ELF-1 (cell line): ENCODE data around the gene ERP44.
"Not testable (repeated sequence)": the region's sequence is repeated elsewhere in the genome, so short reads cannot be mapped to it uniquely, and the experiment has no call there.

Source experiments
- DNase-seq: peaks from one replicate; pipeline ENCODE4 v3.0.0-alpha.2; 2016; ENCODE audit warnings: low read depth, low spot score

Gene ERP44

DNA sequence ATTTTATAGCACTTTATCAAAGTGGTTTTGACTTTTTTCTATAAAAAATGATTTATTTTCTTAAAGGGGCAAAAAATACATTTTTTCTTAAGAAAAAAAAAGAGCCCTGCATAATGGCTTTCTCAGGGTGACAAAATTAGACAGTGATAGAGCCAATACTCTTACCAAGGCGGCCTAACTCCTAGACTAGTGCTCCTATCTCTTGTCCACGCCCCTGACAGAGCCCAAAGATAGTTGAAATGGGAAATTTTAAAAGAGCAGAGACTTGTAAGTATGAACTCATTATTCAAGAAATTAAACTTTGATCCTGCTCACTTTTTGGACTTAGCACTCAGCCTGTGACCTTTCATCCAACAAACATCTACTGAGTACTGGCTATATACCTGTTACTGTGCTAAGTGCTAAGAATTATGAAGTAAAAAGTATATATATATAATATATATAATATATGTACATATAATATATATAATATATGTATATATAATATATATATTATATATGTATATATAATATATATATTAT lies 1.4 kb upstream of the ERP44 start:
- DNase-seq = no peak

DNA sequence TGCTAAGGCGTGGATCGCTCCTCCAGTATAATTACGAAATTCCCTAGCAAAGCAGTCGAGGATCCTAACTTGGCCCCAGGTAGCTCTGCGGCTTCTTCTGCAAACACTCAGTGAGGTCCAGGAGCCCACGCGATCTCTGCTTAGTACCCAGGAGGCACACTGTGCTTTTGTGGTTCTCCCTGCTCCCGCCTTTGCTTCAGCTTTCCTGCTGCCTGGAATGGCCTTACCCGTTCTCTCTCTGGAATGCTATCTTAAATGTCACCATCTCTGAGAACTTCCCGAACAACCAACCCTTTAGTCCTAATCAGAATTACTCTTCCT lies 882 bp upstream of the ERP44 start:
- no peak for DNase-seq

DNA sequence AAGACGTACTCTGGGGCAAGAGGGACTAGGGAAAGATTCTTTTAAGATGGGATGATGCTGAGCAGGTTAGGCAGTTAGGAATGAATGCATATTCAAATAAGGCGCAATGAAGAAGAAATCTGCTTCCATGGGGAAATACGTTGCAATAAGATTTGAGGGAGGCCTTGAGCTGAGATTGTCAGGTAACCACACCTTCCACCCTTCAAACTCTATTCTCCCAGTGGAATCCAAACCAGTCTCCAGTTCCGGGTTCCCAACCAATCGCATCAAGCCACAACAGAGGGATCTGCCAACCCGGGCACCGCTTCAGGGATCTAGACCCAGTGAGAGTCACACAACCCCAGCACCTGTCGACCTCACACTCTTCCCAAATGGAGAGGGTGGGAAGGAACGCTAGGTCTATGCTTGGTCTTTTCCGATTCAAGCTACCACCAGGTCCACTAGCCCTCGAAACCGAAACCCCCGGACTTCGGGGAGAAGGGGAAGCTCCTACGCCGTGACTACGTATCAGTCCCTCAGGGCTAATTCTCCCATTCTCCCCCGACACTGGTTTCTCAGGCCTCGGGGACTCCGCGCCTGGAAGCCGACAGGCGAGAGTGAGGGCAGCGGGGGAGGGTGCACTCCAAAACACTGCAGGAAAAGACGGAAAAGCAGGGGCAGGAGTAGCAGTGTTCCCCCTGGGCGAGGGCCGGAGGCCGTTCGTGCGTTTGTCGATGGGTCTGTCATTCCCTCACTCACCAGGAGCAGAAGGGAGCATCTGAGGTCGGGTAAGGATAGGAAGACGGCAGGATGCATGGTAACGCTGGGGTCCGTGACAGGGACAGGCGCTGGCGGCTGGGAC lies 534 bp downstream of the ERP44 start:
- DNase-seq = peak; percentile 87

DNA sequence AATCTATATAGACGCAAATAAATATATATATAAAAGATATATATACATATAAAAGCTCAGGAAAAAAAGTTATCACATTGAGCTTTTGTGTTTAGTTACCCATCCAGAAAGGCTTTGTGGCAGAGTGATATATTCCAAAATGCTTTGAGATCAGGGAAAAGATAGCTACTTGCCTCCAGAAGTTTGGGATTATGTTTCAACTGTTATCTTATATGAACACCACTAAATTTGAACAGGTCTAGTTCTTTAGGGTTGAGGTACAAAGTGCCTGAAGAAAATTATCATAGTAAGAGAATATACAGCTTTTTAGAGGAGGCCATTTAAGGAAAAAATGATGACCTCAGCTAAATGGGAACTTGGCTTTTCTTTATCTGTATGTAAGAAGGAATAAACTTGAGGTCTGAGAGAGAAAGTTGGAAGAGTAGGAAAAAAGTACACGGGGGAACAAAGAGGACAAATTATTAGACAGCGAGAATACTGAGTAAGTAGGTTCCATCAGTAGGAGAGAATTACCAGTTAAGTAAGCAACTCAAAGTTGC lies 2.4 kb downstream of the ERP44 start:
- no peak for DNase-seq

DNA sequence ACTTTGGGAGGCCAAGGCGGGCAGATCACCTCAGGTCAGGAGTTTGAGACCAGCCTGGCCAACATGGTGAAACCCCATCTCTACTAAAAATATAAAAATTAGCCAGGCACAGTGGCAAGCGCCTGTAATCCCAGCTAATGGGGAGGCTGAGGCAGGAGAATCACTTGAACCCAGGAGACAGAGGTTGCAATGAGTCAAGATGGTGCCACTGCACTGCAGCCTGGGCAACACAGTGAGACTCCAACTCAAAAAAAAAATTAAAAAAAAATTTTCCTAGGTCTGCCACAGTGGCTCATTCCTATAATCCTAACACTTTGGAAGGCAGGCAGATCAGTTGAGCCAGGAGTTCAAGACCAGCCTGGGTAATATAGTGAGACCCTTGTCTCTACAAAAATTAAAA lies 4.4 kb downstream of the ERP44 start:
- not testable (repeated sequence) for DNase-seq

DNA sequence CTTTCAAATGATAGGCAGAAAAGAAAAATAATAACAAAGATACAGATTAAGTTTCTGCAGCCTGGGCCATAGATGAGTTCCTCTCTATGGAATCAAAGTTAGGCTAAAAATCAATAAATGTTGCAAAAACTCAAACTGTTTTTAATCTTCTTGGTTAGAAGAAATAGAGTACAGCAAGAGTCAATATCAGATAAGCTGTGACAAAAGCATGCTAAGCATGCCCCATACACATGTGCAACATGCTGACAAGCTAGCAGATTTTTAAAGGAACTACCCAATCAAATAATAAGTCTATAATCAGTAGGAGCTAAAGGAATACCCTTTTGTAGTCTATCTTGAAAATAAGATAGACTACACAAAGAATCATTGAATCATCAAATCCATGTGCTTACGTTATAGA lies 6.7 kb downstream of the ERP44 start:
- DNase-seq = no peak

DNA sequence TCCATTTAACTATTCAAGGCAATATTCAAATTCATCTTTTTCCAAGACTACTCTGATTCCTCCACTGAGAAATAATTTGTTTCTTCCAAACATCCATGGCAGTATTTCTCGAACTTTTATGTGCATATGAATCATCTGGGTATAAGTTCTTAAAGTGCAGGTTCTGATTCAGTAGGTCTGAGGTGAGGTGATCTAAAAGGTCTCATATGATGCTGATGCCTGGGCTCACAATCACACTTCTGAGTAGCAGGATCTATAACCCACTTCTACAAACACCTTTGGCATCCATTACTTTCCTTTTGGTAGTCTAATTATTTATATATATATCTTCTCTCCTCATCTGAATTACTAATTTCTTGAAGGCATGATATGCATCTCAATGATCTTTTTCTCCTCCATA lies 7.2 kb downstream of the ERP44 start:
- no peak for DNase-seq

DNA sequence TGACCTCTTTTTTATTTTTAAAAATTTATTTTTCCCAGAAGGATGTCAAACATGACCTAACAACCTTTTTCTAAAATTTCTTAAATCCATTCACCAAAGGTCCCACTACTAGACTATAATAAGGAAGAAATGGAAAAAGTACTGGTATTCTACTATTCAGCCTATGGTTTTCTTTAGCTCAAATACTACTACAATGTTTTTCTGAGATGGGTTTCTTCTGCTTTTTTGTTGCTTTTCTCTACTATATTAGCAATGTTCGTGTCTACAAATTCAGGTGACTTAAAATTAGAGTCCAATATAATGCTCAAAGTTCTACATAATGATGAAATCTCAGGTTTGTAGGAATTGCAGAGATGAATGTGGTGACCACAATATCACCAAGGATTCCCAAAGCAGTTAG lies 7.9 kb downstream of the ERP44 start:
- no peak for DNase-seq

DNA sequence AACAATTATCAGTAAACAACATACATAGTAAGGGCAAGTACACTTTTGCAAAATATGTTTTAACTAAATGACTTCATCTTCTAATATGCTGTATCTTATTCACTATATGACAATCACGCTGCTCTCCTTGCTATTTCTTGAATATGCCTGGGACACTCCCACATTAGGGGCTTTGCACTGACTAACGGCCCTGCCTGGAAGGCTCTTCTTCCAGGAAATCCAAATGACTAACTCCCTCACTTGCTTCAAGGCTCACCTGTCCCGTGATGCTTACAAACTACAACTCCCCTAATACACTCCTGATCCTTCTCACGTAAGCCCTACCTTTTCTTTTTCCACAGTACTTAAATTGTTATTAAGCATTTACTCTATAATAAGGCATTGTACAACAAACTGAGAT lies 10.6 kb downstream of the ERP44 start:
- DNase-seq = no peak

DNA sequence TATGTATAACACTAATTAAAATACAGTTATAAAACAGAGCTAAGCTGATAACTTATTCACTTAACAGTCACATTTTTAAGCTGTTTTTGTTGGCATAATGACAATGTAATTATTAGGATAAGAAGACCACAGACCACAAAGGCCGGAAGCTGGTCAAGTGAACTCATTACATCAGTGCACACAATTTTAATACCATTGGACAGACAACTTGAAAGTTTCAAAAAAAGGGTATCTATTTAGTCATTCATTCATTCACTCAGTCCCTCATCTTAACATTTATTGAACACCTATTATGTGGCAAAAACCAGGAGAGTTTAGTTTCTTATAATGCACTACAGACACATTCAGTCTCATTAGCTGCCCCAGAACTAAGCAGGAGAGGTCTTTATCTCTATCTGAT lies 11.6 kb downstream of the ERP44 start:
- DNase-seq = no peak

DNA sequence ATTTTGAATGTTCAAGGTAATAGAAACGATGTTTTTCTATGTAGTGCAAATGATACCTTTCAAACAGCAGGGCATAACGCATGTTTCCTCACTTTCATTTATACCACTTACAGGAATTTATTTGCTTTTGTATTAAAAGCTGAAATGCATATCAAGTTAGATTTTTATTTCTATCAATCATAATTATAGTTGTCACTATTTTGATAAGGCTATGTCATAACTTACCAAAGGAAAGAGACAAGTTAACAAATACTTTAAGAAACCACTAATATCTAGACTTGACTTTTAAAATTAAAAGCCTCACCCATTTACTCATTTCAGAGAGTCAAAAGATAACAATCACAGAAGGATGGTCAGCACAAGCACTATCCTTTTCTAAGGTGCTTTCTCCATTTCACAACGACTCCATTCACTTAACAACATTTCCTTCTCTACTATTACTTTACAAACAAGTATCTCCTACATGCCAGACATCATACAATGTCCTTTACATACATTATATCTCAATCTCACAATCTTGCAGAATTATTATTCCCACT lies 12.6 kb downstream of the ERP44 start:
- no peak for DNase-seq

DNA sequence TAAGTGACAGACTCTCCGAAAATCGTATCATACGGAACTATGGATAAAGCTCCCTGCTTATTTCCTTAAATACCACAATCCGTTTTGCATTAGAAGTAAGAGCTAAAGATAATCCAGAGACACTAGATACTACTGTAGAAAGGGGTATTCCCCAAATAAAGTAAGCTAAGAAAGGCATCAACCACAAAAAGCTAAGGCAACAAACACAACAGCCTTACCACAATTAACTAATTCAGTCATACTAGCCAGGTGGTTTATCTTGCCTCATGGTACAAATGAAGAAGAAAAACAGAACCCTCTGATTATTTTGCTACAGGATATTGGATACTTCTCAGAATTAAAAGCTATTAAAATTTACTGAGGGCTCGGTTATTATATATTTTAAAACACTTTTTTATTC lies 14.1 kb downstream of the ERP44 start:
- DNase-seq = no peak

DNA sequence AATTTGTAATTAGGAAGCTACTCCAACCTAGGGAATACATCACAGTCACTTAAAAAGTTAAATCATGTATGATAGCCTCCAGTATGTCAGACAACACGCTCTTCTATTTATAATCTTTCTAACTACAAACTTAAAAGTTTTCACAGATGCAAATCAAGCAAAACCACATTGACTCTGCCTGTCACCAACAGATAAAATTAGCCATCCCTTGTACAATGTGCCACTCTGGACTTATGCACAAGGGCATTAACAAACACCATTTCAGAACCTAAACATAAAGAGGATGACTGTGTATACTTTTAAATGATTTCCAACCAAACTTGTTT lies 14.7 kb downstream of the ERP44 start:
- no peak for DNase-seq

DNA sequence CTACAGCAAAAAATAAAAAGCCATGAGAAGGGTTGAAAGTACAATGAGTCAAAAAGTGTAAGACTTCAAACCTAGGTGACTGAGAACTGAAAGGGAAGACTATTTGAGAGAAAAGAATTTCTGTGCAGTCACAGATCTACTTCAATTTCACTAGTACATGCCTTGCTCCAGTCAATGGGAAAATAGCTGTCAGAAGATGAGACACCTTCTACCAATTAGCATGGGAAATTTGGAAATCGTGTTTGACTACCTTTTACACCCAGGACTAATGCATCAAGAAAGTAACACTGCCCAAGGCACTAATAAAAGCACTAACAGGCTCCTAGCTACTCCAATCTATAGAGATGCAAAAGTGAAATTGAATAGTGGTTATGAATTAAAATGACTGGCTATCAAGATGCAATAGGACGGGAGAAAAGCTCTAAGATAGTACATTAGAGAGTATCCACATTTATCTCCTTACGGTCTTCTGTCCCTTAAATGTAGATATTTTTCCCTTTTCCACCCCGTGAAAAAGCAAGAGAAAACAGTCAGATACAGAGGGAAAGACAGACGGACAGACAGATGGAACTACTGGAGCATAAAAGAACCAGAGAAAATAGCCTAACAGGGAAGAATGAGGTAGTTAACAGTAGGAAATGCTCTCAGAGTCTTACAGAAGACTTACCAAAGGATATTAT lies 15.2 kb downstream of the ERP44 start:
- no peak for DNase-seq

DNA sequence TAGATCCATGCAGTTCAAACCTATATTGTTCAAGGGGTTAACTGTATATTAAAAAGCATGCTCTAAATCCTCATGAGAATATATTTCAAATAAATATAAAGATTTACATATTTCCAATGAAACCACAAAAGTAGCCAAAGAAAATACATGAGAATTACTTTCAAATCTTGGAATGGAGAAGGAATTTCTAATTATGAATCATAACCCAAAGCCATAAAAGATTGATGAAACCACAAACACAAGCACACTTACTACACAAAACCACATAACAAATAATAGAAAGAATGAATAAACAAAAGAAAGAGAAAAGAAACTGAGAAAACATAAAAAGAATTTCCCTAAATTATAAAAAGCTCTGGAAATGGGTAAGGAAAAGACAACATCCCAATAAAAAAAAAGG lies 16.0 kb downstream of the ERP44 start:
- no peak for DNase-seq

DNA sequence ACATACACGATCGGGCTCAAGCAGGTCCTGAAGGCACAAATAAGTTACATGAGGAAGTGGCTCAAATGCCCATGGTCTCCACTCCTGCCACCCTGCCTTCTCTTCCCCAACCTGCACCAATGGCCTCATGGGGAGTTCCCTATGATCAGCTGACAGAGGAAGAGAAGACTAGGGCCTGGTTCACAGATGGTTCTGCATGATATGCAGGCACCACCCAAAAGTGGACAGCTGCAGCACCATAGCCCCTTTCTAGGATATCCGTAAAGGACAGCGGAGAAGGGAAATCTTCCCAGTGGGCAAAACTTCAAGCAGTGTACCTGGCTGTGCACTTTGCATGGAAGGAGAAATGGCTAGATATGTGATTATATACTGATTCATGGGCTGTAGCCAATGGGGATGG lies 22.5 kb downstream of the ERP44 start:
- DNase-seq = not testable (repeated sequence)

DNA sequence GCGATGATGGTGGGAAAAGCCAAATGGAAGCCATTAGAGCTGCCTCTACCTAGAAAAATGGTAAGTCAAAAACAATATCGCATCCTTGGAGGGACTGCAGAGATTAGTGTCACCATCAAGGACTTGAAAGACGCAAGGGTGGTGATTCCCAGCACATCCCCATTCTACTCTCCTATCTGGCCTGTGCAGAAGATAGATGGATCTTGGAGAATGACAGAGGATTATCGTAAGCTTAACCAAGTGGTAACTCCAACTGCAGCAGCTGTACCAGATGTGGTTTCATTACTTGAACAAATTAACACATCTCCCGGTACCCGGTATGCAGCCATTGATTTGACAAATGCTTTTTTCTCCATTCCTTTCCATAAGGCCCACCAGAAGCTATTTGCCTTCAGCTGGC lies 23.8 kb downstream of the ERP44 start:
- no peak for DNase-seq

DNA sequence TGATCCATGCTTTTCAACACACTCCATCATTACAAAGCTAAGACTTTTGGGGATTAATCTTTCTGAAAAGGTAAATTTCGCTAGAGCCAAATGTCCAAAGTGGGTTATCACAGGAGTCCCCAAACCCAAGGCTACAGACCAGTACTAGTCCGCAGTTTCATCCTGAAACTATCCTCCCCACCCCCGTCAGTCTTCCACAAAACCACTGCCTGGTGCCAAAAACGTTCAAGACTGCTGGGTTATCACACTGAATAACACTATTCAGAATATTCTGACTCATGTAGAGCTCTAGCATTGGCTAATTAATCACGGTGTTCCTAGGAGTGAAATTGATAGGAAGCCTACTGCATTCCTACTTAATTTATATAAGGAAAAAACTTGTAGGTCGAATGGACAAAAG lies 24.7 kb downstream of the ERP44 start:
- no peak for DNase-seq

DNA sequence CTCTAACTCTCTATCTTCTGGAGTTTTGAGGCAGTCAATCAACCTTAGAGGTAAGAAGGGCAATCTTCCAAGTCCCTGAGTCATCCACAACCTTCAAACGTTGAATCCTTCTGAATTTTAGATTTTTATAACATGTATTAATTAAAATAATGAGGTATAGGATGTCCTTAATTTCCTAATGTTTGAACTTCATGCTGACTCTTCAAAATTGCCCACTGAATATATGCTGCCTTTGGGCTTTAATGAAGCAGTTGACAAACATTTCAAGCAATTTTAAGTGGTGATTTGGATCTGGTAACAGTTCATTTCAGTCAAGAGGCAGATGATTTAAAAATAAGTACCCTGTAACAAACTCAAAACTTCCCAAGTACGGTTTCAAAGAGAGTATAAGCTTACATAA lies 26.0 kb downstream of the ERP44 start:
- DNase-seq = no peak

DNA sequence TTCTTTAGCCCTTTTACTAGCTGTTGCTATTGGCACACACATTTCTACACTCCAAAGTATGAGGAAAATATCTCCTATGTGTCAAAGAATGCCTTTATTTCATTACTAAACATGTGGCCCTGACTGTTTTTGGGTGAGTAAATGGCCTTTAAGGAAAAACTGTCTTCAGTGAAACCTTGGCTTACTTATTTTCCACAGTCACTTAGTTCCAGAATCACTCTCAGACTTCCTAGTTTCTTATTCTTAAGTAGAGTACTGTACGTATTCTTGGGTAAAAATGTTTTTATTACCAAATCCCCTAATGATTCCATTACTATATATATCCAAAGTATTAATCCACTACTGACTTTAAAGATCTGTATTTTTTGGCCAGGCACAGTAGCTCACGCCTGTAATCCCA lies 27.5 kb downstream of the ERP44 start:
- DNase-seq = no peak

DNA sequence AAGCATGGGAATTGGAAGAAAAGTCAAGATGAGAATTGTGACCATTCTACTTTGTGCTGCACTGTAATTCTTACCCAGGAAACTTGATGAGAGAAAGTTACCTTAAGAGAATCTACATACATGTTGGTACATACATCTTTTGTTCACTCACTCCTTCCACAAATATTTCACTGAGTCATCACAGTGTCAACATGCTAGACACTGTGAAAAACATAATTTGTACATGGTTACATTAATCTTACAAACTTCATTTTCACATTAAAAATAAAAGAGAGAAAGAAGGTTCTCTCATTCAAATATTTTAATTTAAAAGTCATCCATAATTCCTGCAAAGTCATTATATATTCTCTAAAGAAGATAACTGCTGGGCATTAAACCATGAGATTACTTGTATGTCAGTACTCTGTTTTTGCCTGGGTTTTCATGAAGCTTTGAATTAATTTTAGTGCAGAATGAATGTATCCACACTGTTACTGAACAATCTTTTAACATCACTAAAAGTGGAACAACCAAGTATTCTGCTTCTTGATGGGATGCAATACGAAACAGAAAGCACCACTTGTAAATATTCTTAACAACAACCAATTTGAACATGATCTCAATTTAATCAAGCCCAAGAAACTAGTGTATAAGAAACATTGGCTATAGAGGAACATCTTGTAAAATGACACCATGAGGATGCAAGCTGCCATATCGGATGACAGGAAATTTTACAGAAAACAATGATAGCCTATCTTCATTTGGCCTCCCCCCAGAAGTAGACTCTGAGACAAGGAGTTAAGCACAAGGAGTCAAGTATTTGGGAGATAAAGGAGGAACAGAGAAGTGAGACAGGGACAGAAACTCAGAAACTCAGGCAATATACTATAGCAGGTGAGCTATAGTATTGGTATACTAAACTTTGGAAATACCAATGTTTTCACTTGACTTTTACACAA lies 28.4 kb downstream of the ERP44 start:
- no peak for DNase-seq

DNA sequence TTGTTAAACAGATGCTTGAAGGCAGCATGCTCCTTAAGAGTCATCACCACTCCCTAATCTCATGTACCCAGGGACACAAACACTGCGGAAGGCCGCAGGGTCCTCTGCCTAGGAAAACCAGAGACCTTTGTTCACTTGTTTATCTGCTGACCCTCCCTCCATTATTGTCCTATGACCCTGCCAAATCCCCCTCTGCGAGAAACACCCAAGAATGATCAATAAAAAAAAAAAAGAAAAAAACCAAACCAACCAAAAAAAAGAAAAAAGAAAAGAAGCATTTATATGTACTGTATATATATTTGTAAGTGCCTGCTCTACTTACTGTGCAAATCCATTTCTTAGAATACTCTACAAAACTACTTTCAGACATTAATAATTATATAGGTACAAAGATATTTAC lies 29.7 kb downstream of the ERP44 start:
- not testable (repeated sequence) for DNase-seq
